GM11168 (cell line): Measurements from ENCODE around the gene TVP23B.
"Not testable (repeated sequence)": the region's sequence is repeated elsewhere in the genome, so short reads cannot be mapped to it uniquely, and the experiment has no call there.

Experiments
- in situ Hi-C: fragments of 300-500 bp; cut with MboI; formaldehyde crosslinking; loops from one replicate; pipeline ENCODE4 v1.12.0; 2022; ENCODE audit warnings: low sequenced_read_pairs; ENCODE audit not compliant: unreplicated experiment

TVP23B gene

DNA sequence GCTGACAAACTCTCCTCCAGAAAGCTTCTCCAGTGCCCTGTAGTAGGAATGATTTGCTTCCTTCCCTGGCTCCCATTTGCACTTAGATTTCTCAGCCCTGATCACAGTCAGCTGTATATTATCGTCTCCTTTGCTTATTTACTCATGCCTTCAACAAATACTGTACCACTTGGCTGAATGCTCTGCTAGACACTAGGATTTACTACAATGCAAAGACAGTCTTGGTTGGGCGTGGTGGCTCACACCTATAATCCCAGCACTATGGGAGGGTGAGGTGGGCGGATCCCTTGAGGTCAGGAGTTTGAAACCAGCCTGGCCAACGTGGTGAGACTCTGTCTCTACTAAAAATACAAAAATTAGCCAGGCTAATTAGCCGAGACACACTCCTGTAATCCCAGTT lies 5.9 kb downstream of the TVP23B start:
- in situ Hi-C loops = not testable (repeated sequence)

DNA sequence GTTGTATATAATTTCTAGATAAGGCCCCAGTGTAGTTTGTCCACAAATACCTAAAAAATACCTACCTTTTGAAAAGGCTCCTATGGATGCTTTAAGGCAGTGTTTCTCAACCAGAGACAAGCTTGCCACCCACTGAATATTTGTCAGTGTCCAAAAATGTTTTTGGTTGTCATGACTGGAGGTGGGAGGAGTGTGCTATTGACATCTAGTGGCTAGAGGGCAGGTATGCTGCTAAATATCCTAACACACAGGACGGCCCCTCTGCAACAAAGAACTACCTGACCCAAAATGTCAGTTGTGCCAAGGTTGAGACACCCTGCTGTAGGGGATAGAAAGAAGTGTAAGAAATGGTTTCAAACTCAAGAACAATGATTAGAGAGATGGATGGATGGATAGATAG lies 10.4 kb downstream of the TVP23B start:
- in situ Hi-C loops = not testable (repeated sequence)

GRCh38 chr17:18794841-18795240 lies 13.9 kb downstream of the TVP23B start:
- in situ Hi-C loops = not testable (repeated sequence)

DNA sequence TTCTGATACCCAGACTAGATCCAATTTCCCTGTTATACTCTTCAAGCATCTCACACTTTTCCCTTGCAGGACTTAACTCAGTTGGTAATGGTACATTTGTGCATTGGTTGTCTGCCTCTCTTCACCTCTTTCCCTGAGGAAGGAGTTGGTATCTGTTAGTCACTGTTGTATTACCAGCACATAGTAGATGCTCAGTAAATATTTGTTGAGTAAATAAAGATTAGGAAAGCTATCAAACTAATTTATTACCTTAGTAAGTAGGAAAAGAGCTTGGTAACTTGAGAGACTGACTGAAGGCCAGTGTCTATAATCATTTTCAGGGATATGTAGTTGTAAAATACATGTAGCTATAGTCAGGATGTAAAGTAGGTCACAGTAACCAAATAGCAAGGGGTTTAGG lies 15.9 kb downstream of the TVP23B start:
- in situ Hi-C loops = not testable (repeated sequence)

DNA sequence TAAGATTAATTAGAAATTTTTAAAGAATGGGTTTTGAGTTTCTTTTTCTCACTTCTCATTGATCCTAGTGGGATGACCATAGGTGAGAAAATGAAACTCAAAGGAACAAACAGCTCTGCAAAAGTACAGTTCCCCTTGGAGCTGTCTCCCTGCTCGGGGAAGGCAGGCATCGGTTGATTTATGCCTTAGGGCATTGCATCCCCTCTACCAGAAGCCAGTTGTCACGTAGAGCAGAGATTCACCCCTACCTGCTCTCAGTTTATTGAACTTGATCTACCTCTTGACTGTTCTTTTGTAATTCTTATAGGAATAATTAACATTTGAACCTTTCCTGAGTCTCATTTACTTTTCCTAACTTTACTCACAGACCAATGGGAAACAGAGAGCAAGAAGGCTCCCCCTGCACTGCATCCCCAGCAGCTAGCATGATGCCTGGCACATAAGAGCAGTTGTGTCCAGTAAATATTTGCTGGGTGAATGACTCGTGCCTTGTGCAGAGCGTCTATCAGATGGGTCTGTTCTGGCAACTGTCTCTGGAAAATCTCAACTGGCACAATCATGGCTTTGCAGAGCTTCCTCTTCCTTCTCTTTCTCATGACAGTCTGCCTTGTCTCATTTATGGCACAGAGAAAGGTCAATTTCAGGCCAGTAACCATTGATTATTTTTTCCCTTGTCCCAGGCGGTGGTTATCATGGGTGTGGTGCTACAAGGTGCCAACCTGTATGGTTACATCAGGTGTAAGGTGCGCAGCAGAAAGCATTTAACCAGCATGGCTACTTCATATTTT lies 22.7 kb downstream of the TVP23B start:
- in situ Hi-C loops = loop anchor here (25.0 kb wide), 1 partner anchor 134 kb away; no protein-coding TSS in a partner anchor

DNA sequence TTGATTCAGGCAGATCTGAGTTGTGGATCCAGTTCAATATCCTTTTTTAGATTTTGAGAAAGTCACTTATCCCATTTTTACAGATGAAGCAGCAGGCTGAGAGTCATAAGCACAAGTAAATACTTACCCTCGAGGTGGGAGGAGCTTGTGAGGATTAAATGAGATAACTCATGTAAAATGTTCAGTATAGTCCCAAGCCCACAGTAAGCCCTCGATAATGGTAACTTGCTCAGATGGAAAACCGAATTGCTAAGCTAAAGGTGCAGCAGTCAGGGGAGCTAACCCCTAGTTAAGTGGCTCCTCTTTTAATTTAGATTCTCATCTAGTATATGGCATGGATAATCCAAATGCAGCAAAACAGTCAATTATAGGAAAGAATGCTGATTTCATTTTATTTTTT lies 34.9 kb downstream of the TVP23B start:
- in situ Hi-C loops = loop anchor here (25.0 kb wide), 1 partner anchor 121 kb away; no protein-coding TSS in a partner anchor

GRCh38 chr17:18816489-18817371 lies 35.7 kb downstream of the TVP23B start:
- in situ Hi-C loops = loop anchor here (25.0 kb wide), 1 partner anchor 121 kb away; no protein-coding TSS in a partner anchor

- in situ Hi-C loops = loop anchor here (25.0 kb wide), 1 partner anchor 116 kb away; no protein-coding TSS in a partner anchor
These were observed 40.4 kb downstream of the TVP23B start for GRCh38 chr17:18821430-18821829.

- in situ Hi-C loops = loop anchor here (25.0 kb wide), 1 partner anchor 1510 kb away; no protein-coding TSS in a partner anchor
These were observed 46.6 kb downstream of the TVP23B start for GRCh38 chr17:18827613-18828012.

- in situ Hi-C loops = loop anchor here (25.0 kb wide), 1 partner anchor 1489 kb away; no protein-coding TSS in a partner anchor
These were observed 67.5 kb downstream of the TVP23B start for GRCh38 chr17:18848501-18848900.

GRCh38 chr17:18850679-18851078 lies 69.7 kb downstream of the TVP23B start:
- in situ Hi-C loops = no loop called here

GRCh38 chr17:18851201-18851600 lies 70.2 kb downstream of the TVP23B start:
- in situ Hi-C loops = no loop called here

DNA sequence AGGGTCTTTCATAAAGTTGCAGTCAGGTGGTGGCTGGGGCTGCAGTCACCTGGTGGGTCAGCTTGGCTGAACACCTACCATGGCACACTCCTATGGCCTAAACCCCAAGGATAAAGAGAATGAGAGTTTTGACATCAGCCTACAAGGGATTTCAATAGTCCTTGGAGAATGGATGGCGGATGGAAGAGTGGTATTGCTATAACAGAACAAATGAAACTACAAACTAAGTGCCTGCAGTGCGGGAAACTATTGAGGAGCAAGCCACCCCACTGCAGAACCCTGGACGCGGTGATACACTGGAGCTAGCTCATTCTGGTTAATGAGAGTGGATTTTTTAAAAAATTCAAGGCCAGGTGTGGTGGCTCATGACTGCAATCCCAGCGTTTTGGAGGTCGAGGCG lies 74.0 kb downstream of the TVP23B start:
- in situ Hi-C loops = no loop called here

DNA sequence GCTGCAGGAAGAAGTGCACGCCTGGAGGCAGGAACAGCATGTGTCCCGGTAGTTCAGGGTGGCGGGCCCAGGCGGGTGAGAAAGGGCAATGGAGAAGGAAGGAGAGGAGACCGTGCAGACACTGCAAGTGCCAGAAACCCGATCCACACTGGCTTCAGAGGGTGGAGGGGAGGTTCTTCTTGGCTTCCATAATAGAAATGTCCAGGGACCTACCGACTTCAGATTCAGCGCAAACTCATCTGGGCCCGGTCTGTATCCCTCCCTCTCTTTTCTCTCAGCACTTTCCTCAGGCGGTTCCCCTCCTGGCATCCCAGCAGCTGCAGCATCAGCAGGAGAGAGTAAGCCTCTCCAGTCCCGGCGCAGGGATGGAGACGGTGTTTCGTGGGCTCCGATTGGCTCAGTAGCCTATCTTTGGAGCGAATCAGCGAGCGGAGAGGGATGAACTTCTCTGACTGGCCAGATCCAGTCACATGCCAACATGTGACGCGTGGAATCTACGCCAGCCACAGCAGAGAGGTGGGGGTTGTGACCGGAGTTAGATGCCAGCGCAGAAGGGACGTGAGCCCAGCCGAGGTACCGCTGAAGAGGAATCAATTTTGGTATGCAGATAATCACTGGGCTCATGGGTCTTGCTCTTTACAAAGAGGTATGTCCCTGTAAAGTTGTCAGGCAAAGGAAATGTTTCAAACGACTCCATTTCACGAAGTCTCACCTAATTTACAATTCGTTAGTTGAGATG lies 75.0 kb downstream of the TVP23B start:
- in situ Hi-C loops = no loop called here
